IPS-11a (cell line): ENCODE results near the gene ADAMTS20.

ENCODE experiments used
- H3K4me3 ChIP-seq: one replicate; pipeline ENCODE4 v1.5.1; 2013; ENCODE audit warnings: low read depth, low read length, control low read depth

Gene ADAMTS20

DNA sequence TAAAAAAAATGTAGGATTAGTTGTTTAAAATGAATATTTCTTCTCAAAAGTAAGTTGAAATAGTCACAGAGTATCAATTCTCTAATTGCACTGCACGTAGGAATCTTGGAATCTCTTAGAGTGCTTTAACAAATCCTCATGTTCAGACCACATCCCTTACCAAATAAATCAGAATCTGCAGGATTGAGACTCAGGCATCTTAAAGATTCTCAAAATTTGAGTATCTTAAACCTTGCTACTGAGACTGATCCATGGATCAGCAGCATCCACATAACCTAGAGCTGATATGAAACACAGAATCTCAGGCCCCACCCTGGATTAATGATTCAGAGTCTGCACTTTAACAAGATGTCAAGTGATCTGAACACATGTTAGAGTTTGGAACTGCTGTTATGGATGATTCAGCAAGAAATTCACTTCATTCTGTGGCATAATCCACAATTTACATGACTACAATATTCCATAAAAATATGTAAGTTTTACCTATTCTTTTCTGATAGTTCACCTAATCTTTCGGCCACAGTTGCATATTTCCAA lies 58.7 kb downstream of the ADAMTS20 start:
- no peak overlapping the region for H3K4me3 ChIP-seq

DNA sequence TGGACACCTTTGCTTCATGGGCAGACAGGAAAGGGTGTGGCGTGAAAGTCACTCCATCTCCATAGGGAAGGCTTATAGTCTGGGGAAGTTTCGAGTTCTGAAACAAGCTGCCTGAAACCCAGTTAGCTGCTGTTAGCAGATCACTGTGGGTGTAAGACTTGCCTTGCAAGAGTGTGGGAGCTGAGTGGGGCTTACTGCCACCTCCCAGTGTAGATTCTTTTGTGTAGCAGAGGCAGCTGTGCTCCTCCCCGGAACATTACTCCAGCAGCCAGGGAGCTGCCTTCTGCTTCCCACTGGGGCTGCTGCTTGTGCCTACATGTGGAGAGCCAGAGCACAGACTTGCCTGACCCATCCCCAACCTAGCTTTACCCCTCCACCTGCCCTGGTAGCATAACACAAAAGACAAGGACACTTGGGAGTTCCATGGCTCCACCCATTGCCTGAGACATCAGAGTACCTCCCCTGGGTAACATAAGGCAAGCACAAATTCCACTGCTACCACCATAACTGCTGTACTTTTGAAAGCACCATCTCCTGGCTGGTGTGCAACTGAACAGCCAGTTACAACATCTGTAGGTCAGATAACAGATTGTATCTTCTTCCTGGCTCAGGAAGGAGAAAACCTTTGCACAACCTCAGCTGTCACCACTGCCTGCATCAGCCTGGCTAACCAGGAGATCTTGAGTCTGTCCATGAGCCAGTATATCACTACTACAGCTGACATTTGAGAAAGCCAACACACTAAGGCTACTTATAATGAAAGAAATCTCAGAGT lies 69.5 kb downstream of the ADAMTS20 start:
- no peak overlapping the region for H3K4me3 ChIP-seq

DNA sequence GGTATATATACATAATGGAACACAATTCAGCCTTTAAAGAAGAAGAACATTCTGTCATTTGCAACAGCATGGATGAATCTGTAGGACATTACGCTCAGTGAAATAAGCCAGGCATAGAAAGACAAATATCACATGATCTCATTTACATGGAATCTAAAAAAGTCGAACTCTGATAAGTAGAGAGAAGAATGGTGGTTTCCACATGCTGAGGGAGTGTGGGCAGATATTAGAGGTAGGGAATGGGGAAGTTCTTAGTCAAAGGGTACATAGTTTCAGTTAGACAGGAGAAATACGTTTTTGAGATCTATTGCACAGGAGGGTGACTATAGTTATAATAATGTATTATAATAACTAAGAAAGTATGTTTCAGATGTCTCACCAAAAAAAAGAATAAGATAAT lies 71.4 kb downstream of the ADAMTS20 start:
- H3K4me3 ChIP-seq = no peak overlapping the region

DNA sequence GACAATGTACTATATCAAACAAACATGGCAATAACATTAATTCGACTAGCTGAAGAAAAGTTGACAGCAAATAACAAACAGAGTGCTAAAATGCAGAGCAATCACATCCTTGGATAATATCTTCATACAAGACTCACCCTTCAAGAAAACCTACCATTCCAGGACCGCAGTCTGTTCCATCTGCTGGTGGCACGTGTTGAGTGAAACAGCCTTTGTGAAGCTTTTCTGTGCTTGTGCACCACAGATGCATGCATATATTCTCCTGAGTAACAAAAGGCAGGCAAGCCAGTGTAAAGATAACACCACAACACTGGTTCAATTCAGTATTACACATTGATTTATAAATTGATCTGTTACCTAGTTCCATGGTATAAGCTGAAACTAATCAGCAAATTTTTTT lies 89.3 kb downstream of the ADAMTS20 start:
- H3K4me3 ChIP-seq = no peak overlapping the region

DNA sequence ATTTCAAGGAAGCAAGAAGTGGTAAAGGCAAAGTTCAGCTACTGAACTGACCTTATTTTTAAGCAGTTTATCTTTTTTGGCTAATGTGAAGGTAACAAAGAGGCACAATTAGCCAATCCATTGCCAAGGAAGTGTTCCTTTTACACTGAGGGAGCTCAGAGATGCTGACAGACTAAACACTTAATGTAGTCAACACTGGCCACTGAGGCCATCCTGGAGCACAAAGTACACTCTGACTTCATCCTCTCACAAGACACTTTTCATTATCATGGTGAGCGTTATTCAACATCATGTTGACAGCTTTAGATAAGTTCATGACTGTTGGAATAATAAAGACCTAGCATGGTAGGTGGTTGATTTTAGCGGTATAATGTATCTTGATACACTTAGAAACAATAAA lies 89.9 kb downstream of the ADAMTS20 start:
- H3K4me3 ChIP-seq = no peak overlapping the region

DNA sequence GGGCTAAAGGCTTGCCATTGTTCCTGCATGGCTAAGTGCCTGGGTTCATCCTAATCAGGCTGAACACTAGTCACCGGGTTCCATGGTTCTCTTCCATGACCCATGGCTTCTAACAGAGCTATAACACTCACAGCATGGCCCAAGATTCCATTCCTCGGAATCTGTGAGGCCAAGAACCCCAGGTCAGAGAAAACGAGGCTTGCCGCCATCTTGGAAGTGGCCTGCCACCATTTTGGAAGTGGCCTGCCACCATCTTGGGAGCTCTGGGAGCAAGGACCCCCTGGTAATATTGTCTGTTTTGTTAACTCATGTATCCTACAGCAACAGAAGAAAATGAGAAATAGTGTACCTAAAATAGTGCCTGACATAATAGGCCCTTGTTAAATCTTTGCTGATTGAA lies 92.7 kb downstream of the ADAMTS20 start:
- no peak overlapping the region for H3K4me3 ChIP-seq

DNA sequence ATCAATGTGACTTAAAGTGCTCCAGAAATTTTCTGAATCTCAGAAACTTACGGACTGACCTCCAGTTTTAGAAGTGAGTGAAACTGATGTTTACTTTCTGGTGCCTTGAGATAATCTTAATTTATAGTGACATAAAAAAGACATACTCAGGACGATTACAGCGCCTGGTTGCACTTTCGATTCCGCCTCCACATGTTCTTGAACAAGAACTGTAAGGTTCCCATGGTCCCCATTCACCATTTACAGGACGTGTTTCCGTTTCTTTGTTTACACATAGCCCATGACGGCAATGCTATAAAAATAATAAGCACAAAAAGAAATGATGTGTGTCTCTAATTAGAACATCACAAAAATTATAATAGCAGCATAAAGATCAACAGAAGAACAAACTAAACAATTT lies 98.2 kb downstream of the ADAMTS20 start:
- no peak overlapping the region for H3K4me3 ChIP-seq

DNA sequence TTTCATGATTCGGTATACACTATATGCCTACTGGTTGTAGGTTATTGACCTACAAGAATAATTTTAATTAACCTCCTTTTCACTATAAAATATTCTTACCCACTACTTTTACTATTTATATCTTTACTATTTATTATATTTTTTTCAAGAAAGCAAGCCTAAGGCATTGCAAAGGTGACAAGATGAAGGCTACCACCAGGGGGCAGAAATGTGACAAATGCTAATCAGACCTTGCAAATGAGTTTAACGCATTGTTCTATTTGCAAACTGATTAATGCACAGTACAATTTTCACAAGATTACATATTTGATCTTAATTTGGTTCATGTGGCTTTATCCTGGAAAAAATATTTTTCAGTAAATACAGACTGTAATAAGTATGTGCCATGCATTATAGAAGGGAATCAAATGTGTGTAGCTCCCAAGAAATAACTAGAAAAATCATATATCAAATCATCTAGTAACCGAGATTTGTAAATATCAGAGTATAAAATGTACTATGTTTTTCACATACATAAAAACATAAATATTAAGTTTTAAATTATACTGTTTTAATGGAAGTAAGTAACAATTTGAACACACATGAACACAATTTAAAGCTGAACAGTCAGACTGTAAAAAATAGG lies 107.0 kb downstream of the ADAMTS20 start:
- no peak overlapping the region for H3K4me3 ChIP-seq

DNA sequence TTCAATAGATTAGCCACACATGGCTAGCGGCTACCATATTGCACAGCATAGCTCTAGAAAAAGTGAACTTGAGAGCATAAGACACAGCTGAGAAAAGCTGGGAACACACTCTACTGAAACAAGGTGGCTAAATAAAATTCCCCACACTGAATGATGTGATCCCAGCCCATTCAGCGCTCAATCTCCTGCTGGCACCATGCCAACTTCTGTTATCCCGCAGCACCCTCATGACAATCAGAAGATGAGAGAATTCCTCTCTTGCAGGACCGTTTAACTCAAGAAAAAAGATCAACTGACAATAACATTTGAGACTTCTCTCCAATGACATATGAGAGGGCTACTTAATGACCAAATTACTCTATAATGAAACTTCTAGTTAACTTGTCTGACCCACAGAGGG lies 115.4 kb downstream of the ADAMTS20 start:
- no peak overlapping the region for H3K4me3 ChIP-seq

DNA sequence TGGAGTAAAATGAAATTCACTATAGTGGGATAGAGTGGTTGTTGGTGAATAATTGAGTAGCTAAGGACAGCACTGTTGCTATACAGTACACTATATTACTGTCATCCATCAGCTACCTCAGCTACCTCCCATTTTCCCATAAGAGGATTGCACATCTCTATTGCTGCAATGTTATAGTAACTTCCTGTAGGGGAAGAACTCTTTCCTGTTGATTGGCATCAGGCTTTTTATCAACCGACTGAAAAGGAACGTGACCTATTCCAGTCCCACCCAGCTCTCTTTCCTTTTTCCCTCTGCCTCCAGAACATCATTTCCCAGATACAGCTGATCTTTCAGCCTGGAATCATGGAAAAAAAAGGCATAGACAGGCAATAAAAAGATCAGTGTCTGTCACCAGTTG lies 117.4 kb downstream of the ADAMTS20 start:
- H3K4me3 ChIP-seq = no peak overlapping the region

DNA sequence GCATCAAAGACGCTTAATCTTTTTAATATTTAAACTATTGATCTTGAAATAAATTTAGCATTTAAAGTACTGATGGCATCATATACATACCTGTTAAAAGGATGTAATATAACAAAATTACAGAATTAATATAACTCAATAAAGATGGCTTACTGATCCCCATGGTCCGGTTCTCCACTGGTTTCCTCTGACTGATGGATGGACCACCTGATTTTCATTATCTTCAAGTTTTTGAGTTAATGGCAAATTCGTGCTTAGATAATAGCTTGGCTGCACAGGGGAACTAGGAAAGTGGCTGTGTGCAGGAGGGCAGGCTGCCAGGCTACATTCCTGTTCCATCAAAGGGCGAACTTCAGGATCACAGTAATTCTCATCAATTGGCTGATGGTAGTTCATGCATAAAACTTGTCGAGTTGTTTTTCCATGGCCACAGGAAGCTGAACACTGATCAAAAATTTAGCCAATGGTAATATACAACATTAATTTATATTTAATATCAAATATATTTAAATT lies 123.9 kb downstream of the ADAMTS20 start:
- H3K4me3 ChIP-seq = no peak overlapping the region

DNA sequence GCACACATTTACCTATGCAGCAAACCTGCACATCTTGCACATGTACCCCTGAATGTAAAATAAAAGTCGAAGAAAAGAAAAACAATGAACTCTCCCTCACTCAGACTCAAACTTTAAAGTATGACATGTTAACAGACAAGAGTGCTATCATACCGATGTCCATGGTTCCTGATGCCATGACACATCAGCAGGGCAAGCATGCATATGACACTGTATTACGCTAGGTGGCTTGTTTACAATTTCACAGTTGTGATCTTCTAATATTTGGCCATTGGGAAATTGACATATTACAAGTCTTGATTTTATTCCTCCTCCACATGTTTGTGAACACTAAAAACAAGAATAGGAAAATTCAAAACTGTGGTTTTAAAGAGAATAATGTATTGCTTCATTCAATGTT lies 126.6 kb downstream of the ADAMTS20 start:
- no peak overlapping the region for H3K4me3 ChIP-seq

DNA sequence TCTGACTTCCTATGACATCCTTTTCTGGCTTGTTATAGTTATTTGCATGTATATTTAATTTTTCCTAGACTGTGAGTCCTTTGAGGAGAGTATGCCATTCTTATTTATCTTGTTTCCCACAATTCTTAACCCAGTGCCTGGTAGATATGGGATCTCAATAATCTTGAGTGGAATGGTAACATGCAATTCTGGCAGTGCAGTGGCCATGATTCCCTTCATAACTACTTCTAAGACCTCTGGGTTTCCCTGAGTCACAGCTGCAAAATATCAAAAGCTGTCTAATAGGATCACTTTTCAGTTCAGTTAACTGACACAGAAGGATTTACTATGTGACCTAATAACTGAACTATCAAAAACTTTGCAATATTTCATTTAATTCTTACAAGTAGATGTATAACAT lies 135.0 kb downstream of the ADAMTS20 start:
- no peak overlapping the region for H3K4me3 ChIP-seq

DNA sequence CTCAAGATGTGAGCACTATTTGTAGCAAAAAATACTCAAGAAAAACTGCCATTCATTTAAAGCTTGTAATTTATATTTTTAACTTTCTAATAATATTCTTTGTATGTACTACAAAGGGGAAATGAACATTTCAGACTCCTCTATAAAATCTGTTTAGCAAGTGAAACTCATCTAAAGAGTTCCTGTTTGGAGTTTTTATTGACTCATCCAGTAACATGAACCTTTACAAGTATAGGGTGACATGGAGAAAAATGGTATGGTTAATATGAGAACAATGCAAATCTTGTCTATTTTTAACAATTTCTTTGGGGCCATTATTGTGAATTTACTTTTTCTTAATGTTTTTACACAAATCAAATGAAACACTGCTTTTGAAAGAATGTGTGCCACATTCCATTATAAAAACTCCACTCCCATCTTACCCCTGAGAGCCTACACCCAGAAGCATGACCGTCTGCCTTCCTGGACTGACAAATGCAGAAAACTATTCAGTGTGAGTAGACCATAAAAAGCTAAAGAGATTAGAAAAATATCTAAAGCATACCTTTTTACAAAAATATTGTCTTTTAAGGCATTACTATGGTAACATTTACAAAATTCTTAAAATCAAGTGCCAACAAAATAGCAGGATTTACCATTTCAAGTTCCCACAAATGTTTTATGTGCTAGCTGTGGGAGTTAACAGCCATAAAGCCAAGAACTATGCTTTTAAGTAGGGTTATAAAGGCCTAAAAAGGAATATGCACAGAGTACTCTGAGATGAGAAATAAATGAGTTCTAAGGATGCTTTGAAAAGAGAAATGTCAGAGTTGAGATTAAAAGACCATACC lies 144.0 kb downstream of the ADAMTS20 start:
- H3K4me3 ChIP-seq = no peak overlapping the region

DNA sequence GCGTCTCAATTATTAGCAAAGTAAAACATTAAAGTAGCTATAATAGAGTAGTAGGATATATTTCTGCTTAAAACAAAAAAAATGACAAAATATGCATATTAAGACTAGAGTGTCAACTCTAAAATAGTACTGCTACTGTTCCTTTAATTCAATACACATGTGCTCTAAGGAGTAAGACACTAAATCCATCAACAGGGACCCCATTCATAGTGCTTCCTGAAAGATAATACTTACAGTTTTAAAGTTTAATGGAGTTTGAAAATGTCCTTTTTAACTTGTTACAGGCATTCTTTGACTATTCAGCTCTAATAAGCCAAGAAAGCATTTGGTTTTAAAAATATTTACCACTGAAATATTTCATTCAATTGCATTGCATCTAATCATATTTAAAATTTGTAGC lies 145.2 kb downstream of the ADAMTS20 start:
- no peak overlapping the region for H3K4me3 ChIP-seq

DNA sequence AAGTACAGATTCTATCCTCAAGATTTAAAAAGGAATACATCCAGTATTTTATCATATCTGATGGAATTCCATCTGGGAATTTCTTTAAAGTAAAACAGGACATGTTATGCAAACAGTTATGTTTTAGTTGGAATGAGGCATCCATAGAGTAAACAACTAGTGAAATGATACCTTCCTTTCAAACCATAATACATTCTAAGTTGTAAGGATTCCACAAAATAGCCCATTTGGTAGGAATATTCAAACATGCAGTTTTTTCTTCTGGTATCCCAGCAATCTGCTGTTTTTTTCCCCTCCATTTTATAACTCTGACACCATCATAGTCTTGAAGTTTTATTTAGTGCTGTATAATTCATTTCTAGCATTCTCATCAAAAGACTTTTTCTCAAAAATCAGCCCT lies 149.6 kb downstream of the ADAMTS20 start:
- no peak overlapping the region for H3K4me3 ChIP-seq

DNA sequence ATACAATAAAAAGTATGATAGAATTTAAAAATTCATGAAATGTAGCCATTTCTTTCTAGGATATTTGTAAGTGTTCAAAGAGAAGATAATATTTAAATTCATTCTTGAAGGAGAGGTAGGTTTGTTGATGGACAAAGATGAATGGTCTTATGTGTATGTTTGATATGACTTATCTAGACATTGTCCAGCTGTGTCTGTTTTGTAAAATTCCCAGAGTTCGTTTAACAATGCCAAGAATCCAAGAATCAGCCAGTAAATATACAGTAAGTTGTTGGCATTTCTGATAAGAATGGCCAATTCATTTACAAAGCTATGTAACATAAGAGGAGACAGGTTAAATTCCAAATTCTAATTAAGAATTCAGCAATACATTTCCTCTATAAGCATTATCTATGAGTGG lies 150.9 kb downstream of the ADAMTS20 start:
- H3K4me3 ChIP-seq = no peak overlapping the region

DNA sequence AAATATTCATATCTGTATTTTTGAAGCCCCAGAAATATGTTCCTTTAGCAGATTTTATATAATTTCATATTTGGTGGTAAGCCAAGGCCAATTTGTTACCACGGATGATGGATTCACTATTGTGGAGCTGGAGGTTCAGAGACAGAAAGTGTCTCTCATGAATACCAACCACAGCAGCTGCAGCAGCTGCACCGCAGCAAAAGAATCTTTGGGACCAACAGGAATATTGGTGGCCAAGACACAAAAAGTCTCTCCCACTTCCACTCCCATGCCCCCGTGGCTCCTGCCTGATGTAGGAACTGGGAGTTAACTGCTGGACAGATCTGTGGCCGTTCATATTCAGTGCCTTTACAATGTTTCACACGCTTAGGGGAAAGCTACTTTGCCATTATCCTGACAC lies 155.3 kb downstream of the ADAMTS20 start:
- H3K4me3 ChIP-seq = no peak overlapping the region

DNA sequence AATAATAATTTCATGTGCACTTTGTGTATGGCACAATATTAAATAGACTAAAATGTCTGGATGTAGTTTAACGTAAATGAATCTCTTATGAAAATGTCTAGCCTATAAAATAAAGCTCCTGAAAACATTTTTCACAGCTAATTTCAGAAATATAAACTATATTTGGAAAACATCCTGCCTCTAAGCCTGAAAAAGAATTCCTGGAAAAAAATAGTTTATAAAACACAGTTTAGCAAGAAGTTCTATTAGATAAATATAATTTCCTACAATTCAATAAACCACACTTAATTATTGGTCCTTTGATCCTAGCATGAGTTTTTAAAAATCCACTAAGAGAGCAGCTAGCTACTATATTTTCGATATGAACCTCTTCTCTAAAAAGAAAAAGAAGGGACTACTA lies 159.9 kb downstream of the ADAMTS20 start:
- H3K4me3 ChIP-seq = no peak overlapping the region

DNA sequence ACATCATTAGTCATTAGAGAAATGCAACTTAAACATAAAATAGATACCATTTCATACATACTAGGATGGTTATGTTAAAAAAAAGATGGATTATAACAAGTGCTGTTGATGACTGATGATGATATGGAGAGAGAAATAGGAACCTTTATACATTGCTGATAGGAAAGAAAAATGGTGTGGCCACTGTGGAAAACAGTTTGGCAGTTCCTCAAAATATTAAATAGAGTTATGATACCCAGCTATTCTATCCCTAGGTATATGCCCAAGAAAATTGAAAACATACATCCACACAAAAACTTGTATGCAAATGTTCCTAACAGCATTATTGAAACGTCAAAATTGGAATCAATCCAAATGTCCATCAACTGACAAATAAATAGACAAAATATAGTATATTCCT lies 170.1 kb downstream of the ADAMTS20 start:
- no peak overlapping the region for H3K4me3 ChIP-seq

DNA sequence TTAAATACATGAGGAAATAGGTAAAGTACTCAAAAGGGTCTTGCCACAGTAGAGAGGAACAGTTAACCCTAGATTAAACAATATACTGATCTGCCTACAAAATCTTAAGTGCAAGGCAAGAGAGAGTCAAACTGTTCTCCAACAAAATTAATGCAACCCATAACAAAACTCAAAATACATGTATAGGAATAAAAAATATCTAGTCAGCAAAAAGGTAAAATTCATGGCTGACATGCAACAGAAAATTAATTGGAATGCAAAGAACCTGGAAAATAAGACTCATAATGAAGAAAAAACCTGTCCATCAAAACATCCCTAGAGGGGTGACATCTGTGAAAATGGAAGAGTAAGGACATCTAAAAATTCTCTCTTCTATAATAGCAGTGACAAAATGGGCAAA lies 173.6 kb downstream of the ADAMTS20 start:
- H3K4me3 ChIP-seq = no peak overlapping the region
